SK-N-MC (cell line): ENCODE measurements around the gene PLG.

Experiments used
- EZH2 ChIP-seq: fragments of 200-600 bp; sonication (generic); IDR thresholded peaks from one replicate; pipeline ENCODE4 v1.6.1; 2017; ENCODE audit warnings: antibody characterized with exemption
- FOXP2 ChIP-seq: optimal IDR thresholded peaks from 2 replicates; pipeline ENCODE3; 2011; ENCODE audit warnings: mild to moderate bottlenecking, moderate library complexity; ENCODE audit not compliant: insufficient read depth; ENCODE audit errors: extremely low read length, control extremely low read depth
- POLR2AphosphoS5 ChIP-seq: IDR thresholded peaks from 2 replicates; pipeline ENCODE4 v1.6.1; 2012; ENCODE audit warnings: mild to moderate bottlenecking, low read depth, low read length, borderline replicate concordance

- TF ChIP-seq EZH2 (no peak), POLR2AphosphoS5 (no peak), FOXP2 (no peak)
Measured at GRCh38 chr6:160768101-160768500, 66.1 kb downstream of the PLG start.
